GM12872 (cell line): Measurements from ENCODE around the gene TBL1X.

ENCODE experiments used
- TF ChIP-seq, protein P1 (sequence below): IDR thresholded peaks from 3 replicates; pipeline ENCODE4 v1.5.1; 2011; ENCODE audit warnings: low read depth, mild to moderate bottlenecking, low read length, moderate library complexity; ENCODE audit not compliant: insufficient read depth

TBL1X gene

DNA sequence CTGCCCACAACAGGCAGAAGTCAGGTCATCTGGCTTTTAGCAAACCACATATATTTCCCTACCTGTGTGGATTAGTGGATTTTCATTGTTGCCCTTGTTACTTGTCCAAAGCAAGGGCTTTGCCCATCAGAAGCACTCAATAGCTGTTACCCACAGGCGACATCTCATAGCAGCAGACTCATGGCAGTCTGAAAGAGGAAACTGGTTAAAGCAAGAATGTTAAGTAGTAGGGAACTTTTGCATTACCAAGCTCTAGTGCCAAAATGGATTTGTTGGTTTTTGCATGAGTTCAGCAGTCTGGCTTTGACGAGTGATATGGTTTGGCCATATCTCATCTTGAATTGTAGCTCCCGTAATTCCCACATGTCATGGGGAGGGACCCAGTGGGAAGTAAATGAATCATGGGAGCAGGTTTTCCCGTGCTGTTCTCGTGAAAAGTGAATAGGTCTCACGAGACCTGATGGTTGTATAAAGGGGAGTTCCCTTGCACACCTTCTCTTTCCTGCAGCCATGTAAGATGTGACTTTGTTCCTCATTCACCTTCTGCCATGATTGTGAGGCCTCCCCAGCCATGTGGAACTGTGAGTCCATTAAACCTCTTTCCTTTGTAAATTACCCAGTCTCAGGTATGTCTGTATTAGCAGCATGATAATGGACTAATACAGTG, 192.9 kb downstream of the TBL1X start:
- TF ChIP-seq, protein P1, sequence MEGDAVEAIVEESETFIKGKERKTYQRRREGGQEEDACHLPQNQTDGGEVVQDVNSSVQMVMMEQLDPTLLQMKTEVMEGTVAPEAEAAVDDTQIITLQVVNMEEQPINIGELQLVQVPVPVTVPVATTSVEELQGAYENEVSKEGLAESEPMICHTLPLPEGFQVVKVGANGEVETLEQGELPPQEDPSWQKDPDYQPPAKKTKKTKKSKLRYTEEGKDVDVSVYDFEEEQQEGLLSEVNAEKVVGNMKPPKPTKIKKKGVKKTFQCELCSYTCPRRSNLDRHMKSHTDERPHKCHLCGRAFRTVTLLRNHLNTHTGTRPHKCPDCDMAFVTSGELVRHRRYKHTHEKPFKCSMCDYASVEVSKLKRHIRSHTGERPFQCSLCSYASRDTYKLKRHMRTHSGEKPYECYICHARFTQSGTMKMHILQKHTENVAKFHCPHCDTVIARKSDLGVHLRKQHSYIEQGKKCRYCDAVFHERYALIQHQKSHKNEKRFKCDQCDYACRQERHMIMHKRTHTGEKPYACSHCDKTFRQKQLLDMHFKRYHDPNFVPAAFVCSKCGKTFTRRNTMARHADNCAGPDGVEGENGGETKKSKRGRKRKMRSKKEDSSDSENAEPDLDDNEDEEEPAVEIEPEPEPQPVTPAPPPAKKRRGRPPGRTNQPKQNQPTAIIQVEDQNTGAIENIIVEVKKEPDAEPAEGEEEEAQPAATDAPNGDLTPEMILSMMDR, result no peak

DNA sequence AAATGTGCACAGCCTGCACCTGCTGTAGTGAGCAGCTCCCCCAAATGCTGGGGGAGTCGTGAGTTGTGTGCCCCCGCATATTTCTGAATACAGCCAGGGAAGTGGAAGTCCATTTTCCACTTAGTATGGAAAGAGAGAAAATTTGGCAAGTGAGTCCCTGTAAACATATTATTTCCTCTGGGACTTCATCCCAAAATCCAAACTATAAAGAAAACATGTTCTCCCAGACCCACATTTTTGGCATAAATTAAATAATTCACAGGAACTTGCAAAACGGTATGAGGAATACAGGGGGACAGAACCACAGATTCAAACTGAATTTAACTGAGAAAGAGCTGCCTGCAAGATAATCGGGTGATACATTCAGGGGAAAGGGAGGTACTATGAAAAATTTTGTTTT, 193.6 kb downstream of the TBL1X start:
- TF ChIP-seq, protein P1, result no peak

DNA sequence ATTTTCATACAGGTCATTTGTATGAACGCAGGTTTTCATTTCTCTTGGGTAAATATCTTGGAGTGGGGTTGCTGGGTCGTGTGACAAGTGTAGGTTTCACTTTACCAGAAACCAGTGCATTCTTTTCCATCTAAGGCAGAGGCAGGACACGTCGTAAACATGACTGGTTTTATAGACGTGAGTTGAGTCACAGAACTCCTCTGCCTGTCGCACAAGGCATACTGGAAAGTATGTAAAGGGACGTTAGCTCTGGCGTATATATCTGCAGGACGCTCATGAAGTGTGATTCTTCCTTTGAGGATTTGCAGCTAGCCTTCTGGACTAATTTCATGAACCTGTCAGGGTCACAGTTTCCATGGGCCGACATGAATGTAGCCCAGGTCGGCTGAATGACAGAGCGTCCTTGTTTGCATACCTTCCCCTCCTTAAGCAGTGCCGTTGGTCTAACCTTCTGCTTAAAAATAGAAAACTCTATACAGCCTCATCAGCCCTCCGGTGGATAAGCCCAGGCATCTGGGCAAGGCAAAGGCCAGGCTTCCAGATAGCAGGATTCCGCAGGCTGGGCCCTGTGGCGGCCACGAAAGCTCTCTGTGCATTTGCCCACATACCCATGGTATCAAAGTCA, 194.8 kb downstream of the TBL1X start:
- TF ChIP-seq, protein P1, result no peak

DNA sequence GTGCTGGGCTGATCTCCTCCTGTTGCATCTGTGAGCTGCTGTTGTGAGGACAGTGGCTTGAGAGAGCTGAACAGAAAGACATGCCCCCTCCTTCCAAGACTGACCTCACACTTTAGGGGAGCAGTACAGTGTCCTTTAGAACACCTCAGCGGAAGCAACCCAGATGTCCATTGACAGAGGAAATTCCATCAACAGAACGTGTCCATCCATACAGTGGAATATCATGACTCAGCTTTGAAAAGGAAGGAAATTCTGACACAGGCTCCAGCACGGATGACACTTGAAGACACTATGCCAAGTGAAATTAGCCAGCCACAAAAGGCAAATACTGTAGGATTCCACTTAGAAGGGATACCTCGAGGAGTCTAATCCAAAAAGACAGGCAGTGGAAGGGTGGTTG, 197.3 kb downstream of the TBL1X start:
- TF ChIP-seq, protein P1, result no peak

DNA sequence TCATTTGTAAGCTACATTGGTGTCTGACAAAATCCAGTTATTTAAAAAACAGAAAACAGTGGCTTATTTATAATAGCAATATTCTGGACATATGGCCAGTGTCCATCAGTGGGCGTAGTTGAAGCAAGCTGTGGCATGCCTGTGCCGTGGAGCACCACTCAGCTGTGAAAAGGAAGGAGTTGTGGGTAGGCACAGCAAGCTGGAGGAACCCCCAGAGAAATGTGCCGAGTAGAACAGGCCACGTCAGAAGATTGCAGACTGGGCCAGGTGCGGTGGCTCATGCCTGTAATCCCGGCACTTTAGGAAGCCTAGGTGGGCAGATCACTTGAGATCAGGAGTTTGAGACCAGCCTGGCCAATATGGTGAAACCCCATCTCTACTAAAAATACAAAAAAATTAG, 198.4 kb downstream of the TBL1X start:
- TF ChIP-seq, protein P1, result no peak

DNA sequence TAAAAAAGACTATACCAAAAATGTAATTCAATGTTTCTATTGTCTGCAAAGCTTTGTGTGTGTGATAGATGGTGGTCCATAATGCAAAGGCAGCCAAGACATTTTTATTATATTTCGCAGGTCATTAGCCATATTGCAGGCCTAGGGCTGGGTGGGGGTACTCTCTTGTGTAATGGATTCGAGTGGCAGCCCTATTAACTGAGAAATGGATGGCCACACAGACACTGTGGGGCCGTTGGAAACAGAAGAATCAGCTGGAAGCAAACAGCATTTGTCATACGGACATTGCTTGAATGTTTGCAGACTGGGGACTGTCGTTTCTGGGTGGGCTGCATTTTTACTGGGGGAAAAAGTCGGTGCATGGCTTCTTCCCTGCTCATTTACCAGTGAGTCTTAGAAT, 199.4 kb downstream of the TBL1X start:
- TF ChIP-seq, protein P1, result no peak

DNA sequence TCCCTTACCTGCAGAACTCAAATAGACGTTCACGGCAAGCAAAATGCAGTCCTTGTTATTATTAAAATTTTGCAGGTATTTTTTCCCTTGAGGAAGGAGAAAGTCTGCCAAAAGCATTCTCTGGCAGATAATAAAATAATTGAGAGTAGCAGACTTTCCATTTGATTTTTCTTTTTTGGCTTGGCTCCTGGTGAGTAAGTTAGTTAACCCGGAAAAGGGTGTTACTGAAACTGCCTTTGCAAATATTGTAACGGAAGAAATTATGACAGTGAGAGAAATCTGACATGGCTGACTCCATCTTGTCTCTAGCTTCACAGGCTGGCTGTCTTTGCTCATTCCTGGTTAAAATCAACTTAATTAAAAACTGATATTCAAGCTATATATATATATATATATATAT, 200.3 kb downstream of the TBL1X start:
- TF ChIP-seq, protein P1, result no peak
